Kidney tubule cell (primary cell): ENCODE measurements around the gene LGR4.
"Not testable (repeated sequence)": the region's sequence is repeated elsewhere in the genome, so short reads cannot be mapped to it uniquely, and the experiment has no call there.

ENCODE experiments used
- DNase-seq: peaks from one replicate; pipeline ENCODE4 v3.0.0-alpha.2; 2018; ENCODE audit warnings: low spot score

LGR4 gene, protein sequence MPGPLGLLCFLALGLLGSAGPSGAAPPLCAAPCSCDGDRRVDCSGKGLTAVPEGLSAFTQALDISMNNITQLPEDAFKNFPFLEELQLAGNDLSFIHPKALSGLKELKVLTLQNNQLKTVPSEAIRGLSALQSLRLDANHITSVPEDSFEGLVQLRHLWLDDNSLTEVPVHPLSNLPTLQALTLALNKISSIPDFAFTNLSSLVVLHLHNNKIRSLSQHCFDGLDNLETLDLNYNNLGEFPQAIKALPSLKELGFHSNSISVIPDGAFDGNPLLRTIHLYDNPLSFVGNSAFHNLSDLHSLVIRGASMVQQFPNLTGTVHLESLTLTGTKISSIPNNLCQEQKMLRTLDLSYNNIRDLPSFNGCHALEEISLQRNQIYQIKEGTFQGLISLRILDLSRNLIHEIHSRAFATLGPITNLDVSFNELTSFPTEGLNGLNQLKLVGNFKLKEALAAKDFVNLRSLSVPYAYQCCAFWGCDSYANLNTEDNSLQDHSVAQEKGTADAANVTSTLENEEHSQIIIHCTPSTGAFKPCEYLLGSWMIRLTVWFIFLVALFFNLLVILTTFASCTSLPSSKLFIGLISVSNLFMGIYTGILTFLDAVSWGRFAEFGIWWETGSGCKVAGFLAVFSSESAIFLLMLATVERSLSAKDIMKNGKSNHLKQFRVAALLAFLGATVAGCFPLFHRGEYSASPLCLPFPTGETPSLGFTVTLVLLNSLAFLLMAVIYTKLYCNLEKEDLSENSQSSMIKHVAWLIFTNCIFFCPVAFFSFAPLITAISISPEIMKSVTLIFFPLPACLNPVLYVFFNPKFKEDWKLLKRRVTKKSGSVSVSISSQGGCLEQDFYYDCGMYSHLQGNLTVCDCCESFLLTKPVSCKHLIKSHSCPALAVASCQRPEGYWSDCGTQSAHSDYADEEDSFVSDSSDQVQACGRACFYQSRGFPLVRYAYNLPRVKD

DNA sequence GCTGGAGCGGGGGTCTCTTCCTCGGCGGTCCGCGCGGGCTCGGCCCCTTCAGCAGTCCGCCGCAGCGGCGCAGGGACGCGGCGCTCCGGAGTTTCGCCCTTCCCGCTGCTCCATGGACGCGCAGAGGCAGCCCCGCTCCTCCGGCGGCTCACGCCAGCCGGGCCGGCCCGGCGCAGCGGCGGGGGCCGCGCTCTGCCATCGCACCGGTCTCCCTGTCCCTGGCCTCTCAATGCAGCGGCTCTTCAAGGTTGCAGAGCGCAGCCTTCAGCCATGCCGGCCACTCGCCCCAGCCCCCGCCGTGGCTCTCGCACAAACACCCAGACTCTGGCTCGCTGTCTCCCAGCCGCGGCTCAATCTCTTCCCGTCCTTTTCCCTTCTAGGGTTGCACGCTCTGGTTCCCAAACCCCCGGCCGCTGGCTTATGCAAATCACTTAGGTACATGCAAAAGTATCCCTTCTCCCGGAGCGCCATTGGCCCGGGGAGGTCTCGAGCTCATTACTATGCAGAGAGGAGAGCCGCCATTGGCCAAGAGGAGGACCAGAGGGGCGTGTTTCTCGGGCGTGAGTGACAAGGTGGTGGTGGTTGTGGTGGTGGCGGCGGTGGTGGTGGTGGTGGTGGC lies at the start of gene LGR4:
TSS of gene LGR4 (minus strand) at position 393 of the 619 bp plus-strand sequence. CDS start 488 bp downstream, outside the sequence.
- DNase-seq: peak; percentile 99

- DNase-seq: no peak
These were observed 47.6 kb upstream of the LGR4 start for GRCh38 chr11:27520226-27520625.

GRCh38 chr11:27518518-27518917 lies 45.9 kb upstream of the LGR4 start:
- DNase-seq: no peak

- DNase-seq: not testable (repeated sequence)
These were observed 44.9 kb upstream of the LGR4 start for GRCh38 chr11:27517490-27517889.

GRCh38 chr11:27514558-27514957 lies 42.0 kb upstream of the LGR4 start:
- no peak for DNase-seq

GRCh38 chr11:27514076-27514475 lies 41.5 kb upstream of the LGR4 start:
- DNase-seq: no peak

DNA sequence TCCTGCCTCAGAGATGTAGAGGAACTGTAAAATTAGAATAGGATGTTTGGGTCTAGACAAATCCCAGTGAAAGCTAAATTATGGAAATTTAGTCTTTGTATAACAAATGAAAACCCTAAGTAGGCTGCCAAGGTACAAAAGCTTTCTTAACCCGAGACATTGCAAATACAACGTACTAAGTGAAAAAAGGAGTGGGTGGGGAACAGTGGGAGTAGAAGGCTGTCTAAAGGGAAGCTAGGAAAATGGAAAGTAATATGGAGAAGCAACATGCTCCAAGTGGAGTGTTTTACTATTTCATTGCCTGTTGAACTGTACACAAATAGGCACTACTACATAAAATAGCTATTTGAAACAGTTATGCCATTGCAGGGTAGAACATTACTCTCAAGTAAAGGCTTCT lies 40.8 kb upstream of the LGR4 start:
- DNase-seq: no peak

DNA sequence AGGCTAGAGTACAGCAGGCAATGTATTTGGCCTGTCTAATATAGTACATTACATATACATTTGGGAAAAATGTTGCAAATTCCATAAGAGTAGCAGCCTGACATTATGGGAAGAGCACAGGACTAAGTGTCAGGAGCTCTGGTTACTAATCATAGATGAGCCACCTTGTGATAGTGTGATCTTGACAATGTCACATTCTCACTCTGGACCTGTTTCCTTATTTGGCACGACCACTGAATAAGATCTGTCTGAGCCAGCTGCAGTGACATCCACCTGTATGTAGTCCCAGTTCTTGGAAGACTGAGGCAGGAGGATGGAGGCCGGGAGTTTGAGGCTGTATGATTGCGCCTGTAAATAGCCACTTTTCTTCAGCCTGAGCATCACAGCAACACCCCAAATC lies 39.6 kb upstream of the LGR4 start:
- DNase-seq: no peak

GRCh38 chr11:27509908-27510307 lies 37.3 kb upstream of the LGR4 start:
- DNase-seq: no peak

- DNase-seq: no peak
These were observed 35.1 kb upstream of the LGR4 start for GRCh38 chr11:27507557-27508322.

GRCh38 chr11:27506200-27507182 lies 33.9 kb upstream of the LGR4 start, which contains the start of gene LIN7C:
TSS of gene LIN7C (minus strand) at chr11:27506769. CDS start at chr11:27506752, 17 bp downstream.
- peak; percentile 94 for DNase-seq

DNA sequence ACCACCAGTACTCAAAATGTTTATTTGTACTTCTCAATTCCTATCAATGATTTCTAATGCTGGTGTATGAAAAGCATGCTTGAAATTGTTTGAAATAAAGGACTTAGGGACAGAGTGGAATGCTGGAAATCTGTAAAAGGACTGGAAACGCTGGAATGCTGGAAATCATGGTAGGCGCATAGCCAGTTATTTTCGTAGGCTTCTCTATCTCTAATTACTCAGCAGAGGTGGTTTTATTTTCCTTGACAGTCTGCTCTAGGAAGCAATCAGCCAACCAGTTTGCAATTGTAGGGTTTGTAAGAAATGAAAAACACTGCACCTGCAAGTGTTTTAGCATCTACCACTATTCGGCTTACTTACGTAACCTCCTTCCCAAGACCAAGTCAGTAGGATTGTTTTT lies 33.2 kb upstream of the LGR4 start:
- DNase-seq: no peak

- DNase-seq: no peak
These were observed 31.6 kb upstream of the LGR4 start for GRCh38 chr11:27504205-27504604.

DNA sequence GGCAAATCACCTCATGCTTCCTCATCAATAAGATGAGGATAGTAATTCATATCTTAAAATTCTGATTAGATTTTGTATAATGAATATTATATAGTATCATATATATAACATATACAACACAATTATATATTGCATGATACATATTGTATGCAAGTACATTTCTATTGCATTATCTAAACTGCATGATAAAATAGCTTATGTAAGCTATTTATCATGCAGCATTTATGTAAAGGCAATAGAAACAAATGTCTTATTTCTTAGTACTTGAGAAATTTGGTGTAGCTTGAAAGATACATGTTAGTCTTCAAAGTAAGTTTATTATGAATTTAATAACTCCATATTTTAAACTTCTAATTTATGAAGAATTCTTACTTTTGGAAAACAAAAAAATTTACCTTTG lies 28.5 kb upstream of the LGR4 start:
- no peak for DNase-seq

GRCh38 chr11:27497911-27498310 lies 25.3 kb upstream of the LGR4 start:
- no peak for DNase-seq

DNA sequence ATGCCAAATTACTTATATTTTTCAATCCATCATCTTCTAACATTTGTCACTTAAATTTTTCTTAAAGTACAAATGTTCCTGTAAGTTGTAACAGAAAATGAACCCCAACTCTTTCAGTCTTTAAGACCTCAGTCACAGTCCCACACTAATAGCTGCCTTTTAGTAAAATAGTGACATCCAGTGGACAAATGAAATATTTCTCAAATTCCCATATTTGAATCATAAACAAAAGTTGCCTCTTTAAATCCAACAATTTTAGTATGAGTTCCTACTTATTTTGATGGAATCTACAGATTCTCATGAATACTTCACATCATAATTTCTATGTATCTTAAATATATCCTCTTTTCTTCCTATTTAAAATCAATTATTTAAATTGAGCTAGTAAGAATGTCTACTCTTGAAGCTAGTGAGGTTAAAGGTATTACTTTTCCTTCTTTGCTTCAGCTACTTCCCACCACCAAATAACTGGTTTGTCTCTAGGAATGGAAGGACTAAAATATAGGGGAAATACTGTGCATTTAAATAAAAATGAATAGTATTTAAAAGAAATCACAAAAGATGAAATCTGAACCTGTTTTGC lies 24.8 kb upstream of the LGR4 start:
- peak; percentile 17 for DNase-seq

GRCh38 chr11:27496461-27496860 lies 23.9 kb upstream of the LGR4 start:
- no peak for DNase-seq

GRCh38 chr11:27495710-27496300 lies 23.2 kb upstream of the LGR4 start:
- DNase-seq: no peak

- no peak for DNase-seq
These were observed 16.5 kb upstream of the LGR4 start for GRCh38 chr11:27489092-27489491.

DNA sequence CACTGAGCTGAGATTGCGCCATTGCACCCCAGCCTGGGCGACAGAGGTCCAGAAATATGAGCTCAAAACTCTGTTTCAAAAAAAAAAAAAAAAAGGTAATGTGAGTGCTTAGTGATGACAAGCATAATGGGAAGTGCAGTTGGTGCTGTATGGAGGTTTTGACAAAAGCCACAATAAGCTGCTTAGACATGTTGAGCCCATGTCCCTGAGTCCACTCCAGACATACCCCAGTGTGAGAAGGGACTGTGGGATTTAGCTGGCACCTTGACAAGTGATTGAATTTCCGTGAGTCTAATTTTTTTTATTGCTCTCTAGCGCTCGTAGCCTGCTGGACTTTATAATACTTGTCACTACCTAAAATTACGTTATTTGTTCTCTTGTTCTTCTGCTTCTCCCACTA lies 15.1 kb upstream of the LGR4 start:
- DNase-seq: no peak
